SK-N-SH (cell line): Measurements from ENCODE around the gene PIBF1.

Experiments
- CTCF ChIP-seq: fragments of 200-600 bp; sonication (generic); IDR thresholded peaks from 2 replicates; pipeline ENCODE4 v1.6.1; 2017; ENCODE audit warnings: antibody characterized with exemption, mild to moderate bottlenecking, moderate library complexity
- TAF1 ChIP-seq: IDR thresholded peaks from 2 replicates; pipeline ENCODE4 v1.6.1; 2012; ENCODE audit warnings: low read depth, mild to moderate bottlenecking, low read length, moderate library complexity, borderline replicate concordance

DNA sequence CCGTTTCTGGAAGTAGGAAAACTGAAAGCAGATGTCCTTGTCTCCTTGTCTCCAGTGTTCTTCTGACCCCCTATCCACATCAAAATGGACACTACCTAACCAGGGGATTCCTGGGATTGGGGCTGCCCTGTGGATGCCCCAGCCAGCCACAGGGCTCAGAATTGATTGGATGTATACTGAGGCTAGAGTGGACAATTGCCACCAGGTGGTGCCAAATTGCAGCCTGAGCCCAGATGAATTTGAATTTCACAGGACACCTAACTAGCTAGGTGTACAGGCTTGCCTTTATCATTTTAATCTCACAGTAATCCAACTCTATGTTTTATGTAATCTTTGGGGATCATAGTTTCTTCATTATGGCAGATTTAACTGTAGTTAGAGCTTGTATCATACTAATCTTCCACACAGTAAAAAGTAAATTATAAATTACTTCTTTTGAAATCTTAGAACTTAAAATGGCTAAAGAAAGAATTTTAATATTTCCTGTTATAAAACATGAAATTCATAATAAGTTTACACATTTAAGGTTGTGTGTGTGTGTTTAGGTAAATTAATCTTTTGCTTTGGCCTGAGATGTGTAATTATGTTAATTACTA lies 58.0 kb downstream of the PIBF1 start:
- peak; percentile 74 for TF ChIP-seq CTCF
- no peak for TF ChIP-seq TAF1
